ENCODE measurements around the gene MAB21L1.

DNA sequence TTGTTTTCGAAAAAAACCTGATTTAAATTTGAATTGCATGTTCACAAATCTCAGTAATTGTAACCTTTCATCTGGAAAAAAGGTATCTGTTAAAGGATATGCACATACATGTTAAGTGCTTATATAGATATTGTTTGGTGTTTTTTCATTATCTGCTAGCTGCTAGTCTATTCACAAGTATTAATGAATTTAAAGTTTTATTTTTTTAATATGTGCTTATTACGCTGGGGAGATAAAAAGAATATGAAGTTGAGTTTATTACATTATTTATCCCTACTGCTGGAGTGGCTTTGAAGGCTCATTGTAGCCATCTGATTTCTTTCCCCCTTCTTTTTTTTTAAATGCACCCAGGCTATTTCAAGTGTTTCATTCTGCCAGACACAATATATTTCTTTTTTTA, 3.9 kb upstream of the MAB21L1 start:
- TF ChIP-seq YY1 (IDR thresholded peaks at IDR 0.05; ENCODE audit: insufficient read depth, insufficient read length) = no peak
- TF ChIP-seq ZNF274 (IDR thresholded peaks at IDR 0.05; ENCODE audit: low read depth, low read length) = no peak

Measured in NT2/D1 (cell line).